H54 (cell line): Measurements from ENCODE around the gene OR5H15.
"Not testable (repeated sequence)": the region's sequence is repeated elsewhere in the genome, so short reads cannot be mapped to it uniquely, and the experiment has no call there.

Source experiments
- DNase-seq: peaks from one replicate; pipeline ENCODE4 v3.0.0; 2011; ENCODE audit warnings: low spot score, mixed read lengths; ENCODE audit not compliant: insufficient read length
- FAIRE-seq: peaks from 3 replicates; lab custom pipeline; 2011; peaks lifted over from hg19 to GRCh38; lab: Jason Lieb, UNC
- POLR2A ChIP-seq: IDR thresholded peaks from 2 replicates; pipeline ENCODE4 v1.6.1; 2011; ENCODE audit warnings: low read depth, mild to moderate bottlenecking, low read length

The OR5H15 gene

DNA sequence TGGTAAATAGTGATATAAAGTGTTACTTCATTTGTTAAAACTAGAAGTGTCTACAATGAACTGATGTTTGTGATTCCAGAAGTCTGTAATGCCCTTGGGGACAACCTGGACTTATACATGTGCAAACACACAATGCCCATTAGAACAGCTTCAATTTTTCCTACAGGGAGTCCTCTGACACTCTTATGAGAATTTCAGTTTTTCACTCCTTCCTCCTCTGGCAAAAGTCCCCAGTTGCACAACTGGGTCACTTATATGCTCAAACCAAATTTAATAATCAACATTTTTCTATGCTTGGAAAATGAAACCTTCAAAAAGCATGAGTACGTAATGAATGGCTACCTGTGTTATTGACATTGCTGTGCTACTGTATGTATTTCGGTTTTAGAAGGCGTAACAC lies at the start of gene OR5H15:
OR5H15 (plus strand) TSS at position 301 of the 400 bp plus-strand sequence. CDS start 2,004 bp downstream, outside the sequence.
- FAIRE-seq (no peak), DNase-seq (no peak)
- TF ChIP-seq POLR2A: no peak

DNA sequence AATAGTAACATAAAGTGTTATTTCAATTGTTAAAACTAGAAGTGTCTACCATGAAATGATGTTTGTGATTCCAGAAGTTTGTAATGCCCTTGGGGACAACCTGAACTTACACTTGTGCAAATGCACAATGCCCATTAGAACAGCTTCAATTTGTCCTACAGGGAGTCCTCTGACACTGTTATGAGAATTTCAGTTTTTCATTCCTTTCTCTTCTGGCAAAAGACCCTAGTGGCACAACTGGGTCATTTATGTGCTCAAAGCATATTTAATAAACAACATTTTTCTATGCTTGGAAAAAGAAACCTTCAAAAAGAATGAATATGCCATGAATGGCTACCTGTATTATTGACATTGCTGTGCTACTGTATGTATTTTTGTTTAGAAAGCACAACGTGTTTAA lies 36.1 kb upstream of the OR5H15 start, which contains the start of gene OR5H1:
OR5H1 (plus strand) TSS at position 301 of the 400 bp plus-strand sequence. CDS start 1,977 bp downstream, outside the sequence.
- TF ChIP-seq POLR2A: no peak
- no peak for FAIRE-seq
- no peak for DNase-seq

DNA sequence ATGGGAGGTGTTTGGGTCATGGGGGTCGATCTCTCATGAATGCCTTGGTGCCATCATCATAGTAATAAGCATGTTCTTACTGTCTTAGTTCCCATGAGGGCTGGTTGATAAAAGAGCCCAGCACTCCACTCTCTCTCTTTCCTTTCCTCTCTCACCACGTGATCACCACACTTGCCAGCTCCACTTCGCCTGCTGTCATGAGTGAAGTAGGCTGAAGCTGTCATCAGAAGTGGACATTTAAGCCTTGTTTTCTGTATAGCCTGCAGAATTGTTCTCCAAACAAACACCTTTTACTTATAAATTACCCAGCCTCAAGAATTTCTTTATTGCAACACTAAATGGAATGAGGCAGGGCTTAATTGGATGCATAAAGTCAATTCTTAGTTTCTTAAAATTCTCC lies 29.9 kb upstream of the OR5H15 start:
- DNase-seq: no peak
- no peak for FAIRE-seq
- no peak for TF ChIP-seq POLR2A

GRCh38 chr3:98137826-98138557 lies 28.5 kb upstream of the OR5H15 start:
- not testable (repeated sequence) for FAIRE-seq, DNase-seq

DNA sequence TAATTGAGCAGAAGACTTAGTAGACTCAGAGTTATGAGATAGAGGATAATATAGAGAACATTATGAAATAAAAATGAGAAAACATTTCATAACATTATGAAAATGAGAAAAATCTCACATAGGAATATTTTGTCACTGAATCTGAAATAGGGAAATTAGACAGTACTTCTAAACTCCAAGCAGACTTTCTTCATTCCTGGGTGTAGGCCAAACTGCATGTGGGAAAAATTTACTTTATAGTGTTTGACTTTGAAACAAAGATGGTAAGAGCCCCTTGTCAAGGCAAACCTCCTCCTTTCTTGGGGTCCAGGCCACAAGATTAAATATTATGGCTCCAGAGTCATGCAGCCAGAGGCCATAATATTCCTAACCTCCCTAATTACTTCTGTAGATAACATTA lies 26.0 kb upstream of the OR5H15 start:
- DNase-seq (no peak), FAIRE-seq (no peak)
- no peak for TF ChIP-seq POLR2A

DNA sequence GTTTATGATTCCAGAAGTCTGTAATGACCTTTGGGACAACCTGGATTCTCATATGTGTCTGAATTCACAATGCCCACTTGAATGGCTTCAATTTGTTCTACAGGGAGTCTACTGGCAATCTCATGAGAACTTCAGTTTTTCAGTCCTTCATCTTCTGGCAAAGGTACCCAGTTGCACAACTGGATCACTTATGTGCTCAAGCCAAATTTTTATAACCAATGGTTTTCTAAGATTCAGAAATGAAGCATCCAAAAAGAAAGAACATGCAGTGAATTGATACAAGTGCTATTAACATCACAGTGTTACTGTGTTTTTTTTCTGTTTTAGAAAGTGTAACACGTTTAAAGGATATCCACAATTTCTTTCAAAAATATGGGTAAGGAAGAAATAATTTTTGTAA lies 19.3 kb upstream of the OR5H15 start, which contains the start of gene OR5H14:
OR5H14 (plus strand) TSS at position 301 of the 400 bp plus-strand sequence. CDS start 1,907 bp downstream, outside the sequence.
- no peak for DNase-seq
- no peak for FAIRE-seq
- no peak for TF ChIP-seq POLR2A

DNA sequence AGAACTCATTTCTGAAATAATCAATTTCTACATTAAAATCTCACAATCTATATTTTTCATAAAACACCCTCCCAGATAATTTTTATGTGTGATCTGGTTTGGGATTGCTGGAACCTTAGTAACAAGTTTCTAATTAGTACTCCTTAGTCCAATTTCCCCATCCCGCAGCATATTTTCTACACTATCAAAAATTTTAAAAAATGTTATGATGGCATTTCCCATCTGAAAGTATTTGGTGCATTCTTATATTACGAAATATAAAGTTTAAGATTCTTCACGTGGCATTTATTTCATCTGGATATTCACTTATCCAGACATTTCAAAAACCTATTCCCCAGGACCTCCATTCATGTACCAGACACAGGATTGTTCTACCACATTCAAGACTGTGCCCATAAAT lies 17.7 kb upstream of the OR5H15 start:
- TF ChIP-seq POLR2A: no peak
- DNase-seq (no peak), FAIRE-seq (no peak)

DNA sequence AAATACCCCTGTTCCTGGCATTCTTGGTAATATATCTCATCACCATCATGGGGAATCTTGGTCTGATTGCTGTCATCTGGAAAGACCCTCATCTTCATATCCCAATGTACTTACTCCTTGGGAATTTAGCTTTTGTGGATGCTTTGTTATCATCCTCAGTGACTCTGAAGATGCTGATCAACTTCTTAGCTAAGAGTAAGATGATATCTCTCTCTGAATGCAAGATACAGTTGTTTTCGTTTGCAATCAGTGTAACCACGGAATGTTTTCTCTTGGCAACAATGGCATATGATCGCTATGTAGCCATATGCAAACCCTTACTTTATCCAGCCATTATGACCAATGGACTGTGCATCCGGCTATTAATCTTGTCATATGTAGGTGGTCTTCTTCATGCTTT lies 17.0 kb upstream of the OR5H15 start:
- not testable (repeated sequence) for DNase-seq, FAIRE-seq

- DNase-seq (no peak), FAIRE-seq (no peak)
- TF ChIP-seq POLR2A: no peak
These were observed 15.3 kb upstream of the OR5H15 start for GRCh38 chr3:98151241-98151640.

DNA sequence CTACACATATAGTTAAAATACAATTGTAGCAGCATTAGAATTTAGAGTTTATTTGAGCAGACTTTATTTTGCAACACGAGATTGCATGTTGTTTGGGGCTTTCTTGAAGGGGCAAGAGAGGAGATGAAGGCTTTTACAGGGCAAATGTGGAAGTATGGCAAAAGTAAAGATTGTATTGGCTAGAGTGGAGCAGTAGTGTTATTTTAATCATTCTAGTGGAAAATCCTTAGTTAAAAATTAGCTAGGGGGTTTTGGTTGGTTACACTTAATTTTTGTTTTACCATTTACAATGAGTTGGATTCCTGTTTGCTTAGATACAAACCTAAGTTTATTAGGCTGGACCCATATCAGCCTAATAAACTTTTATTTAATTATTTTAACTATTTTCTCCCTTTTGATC lies 4.6 kb downstream of the OR5H15 start:
- TF ChIP-seq POLR2A: no peak
- FAIRE-seq: no peak
- no peak for DNase-seq

DNA sequence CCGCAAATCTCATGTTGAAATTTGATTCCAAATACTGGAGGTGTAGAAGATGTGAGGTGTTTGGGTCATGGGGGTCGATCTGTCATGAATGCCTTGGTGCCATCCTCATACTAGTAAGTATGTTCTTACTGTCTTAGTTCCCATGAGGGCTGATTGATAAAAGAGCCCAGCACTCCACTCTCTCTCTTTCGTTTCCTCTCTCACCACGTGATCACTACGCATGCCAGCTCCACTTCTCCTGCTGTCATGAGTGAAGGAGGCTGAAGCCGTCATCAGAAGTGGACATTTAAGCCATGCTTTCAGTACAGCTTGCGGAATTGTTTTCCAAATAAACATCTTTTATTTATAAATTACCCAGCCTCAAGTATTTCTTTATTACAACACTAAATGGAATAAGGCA lies 6.1 kb downstream of the OR5H15 start:
- DNase-seq: no peak

GRCh38 chr3:98180319-98180890 lies 13.9 kb downstream of the OR5H15 start:
- FAIRE-seq (no peak), DNase-seq (no peak)
- no peak for TF ChIP-seq POLR2A

More for the DNA sequence above, 6.1 kb downstream of the OR5H15 start:
- no peak for TF ChIP-seq POLR2A
- FAIRE-seq: no peak

- no peak for FAIRE-seq
- DNase-seq: no peak
- no peak for TF ChIP-seq POLR2A
These were observed 15.7 kb downstream of the OR5H15 start for GRCh38 chr3:98182196-98182595.

GRCh38 chr3:98185180-98185579 lies 18.7 kb downstream of the OR5H15 start:
- DNase-seq (no peak), FAIRE-seq (no peak)
- TF ChIP-seq POLR2A: no peak

- no peak for TF ChIP-seq POLR2A
- no peak for DNase-seq
- FAIRE-seq: no peak
These were observed 22.0 kb downstream of the OR5H15 start for GRCh38 chr3:98188545-98188944.

GRCh38 chr3:98190911-98191310 lies 24.4 kb downstream of the OR5H15 start:
- FAIRE-seq, DNase-seq: not testable (repeated sequence)

DNA sequence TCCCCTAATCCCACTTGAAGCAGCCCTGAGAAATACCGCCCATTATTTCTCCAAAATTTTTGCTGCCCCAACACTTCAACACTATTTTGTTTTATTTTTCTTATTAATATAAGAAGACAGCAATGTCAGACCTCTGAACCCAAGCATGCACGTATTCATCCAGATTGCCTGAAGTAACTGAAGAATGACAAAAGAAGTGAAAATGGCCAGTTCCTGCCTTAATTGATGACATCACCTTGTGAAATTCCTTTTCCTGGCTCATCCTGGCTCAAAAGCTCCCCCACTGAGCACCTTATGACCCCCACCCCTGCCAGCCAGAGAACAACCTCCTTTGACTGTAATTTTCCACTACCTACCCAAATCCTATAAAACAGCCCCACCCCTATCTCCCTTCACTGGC lies 29.8 kb downstream of the OR5H15 start:
- not testable (repeated sequence) for FAIRE-seq, DNase-seq
